ENCODE results near the gene ALDH1B1.

ALDH1B1 gene

GRCh38 chr9:38441347-38442085 lies 49.0 kb downstream of the ALDH1B1 start:
- DNase-seq, result no peak

- DNase-seq, result no peak
Observed at GRCh38 chr9:38442473-38443096, 50.1 kb downstream of the ALDH1B1 start.

DNA sequence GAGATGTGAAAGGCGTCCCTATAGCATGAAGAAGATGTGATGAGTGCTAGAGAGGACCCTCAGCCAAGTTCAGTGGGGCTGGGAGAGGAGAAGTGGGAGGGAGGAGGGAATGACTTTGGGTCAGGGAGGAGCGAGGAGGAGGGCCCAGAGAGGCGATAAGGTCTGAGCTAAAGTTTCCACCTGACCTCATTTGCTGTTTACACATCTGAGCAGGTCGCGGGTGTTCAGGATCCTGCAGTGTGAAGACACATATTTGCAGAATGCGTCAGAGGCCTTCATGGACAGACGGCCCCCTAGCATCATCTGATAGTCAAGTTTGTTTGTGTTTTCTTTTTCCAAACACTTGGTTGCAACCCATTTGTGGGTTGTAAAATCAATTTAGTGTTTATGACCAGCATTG lies 50.7 kb downstream of the ALDH1B1 start:
- DNase-seq, result peak; percentile 16

- no peak for DNase-seq
Observed at GRCh38 chr9:38443597-38443996, 51.1 kb downstream of the ALDH1B1 start.

DNA sequence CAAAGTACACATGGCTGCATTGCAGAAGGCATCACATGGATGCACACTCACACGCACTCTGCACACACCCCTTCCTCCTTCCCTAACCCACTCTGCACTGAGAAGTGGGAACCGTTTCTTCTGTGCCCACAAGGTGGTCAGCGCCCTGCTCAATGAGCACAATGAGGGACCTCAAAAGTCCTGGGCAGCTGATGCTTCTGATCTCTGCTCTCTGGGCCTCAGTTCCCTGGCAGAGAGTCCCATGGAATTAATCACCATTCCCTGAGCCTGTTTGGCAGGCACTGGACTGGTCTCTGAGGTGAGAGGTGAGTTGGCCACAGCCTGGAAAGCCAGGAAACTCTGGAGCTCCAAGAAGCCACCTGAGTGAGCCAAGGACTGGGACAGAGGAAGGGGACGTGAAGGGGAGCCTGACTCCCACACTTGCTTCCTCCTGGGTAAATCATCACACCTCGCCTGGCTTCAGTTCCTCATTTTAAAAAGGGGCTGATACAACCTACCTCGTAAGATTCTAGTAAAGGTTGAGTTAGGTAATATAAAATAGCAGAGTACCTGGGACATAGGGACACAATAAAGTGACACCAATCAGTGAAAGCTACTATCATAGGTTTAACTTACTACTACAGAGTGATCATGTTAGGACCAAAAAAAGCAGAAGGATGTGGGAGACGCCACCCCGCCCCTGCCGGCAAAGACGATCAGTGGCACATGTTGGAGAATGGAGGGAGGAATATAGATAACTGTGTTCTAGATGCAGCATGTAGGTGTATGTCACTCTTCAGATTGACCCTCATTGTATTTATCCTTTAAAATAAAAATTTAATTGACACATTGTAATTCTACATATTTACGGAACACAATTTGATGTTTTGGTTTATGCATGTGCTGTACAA lies 52.9 kb downstream of the ALDH1B1 start:
- no peak for DNase-seq

GRCh38 chr9:38447703-38448102 lies 55.2 kb downstream of the ALDH1B1 start:
- DNase-seq, result no peak
